HG03520 (cell line): ENCODE measurements around the gene GIPC3.
"Not testable (repeated sequence)": the region's sequence is repeated elsewhere in the genome, so short reads cannot be mapped to it uniquely, and the experiment has no call there.

ENCODE experiments used
- ATAC-seq: cut with Tn5 transposase; IDR thresholded peaks from one replicate; pipeline ENCODE4 v1.9.1; 2021; ENCODE audit warnings: mild to moderate bottlenecking, moderate library complexity; ENCODE audit not compliant: unreplicated experiment

Gene GIPC3

DNA sequence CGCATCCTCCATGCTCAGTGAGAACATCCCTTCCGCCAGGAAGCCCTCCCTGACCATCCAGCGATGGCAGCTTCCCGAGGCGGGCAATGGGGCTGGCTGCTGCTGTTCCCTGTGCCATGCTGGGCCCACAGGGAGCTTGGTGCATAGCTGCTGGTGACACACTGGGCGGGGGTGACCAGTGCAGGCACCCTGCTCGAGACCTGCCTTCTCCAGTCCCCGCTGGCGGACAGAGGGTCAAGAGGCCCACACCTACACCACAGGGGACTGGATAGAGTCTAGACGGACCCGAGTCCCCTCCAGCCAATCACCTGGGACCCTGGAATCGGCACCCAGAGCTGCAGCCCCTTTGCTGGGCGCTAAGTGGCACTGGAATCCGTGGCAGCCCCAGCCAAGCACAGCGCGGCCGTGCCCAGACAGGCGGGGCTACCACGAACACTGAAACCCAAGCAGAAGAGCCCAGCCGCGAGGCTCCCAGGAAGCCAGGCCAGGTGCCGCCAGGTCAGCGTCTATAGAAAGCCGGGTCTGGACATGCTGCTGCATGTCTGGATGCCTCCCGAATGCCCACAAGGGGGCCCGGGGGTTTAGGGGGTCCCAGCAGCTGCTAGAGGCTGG, 30.4 kb downstream of the GIPC3 start:
- no peak for ATAC-seq

DNA sequence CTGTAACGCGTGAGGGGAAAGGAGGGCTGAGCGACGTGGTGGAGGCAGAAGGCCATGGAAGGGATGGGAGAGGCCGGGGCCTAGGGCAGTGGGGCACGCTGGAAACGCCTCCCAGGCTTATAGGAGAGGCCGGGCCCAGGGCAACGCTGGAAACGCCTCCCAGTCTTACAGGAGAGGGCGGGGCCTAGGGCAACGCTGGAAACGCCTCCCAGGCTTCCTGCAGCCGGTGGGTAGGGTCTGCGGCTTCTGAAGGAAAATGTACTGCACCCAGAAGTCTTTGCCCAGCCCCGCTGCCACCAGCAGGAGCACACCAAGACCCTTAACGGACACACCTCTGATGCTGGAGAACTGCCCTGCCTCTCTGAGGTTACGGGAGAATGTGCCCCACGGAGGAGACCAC, 32.2 kb downstream of the GIPC3 start:
- no peak for ATAC-seq

DNA sequence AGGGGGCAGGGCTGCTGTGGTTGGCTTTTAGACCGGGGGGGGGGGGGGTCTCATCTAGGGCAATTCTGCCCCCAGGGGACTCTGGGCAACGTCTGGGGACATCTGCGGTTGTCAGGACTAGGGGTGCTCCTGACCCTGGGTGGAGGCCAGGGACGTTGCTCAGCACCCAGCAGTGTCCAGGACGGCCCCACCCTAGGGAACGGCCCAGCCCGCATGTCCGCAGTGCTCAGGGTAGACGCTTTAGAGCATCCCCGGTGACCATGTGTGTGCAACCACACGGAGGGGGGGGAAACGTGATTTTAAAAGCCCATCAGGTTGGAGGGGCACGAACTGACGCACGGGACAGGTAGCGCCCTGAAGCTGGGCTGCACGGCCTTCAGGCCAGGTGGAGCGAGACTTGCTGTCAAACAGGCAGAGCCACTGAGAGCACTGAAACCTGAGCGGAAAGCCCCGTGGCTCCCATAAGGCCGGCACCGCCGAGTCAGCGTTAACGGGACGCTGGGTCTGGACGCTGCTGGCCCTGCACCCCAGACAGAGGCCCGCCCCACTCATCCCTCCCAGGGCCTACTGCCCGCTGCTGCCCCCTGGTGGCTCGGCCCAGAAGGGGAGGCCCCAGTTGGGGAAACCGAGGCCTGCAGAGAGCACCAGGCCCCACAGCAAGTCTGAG, 33.0 kb downstream of the GIPC3 start:
- no peak for ATAC-seq

DNA sequence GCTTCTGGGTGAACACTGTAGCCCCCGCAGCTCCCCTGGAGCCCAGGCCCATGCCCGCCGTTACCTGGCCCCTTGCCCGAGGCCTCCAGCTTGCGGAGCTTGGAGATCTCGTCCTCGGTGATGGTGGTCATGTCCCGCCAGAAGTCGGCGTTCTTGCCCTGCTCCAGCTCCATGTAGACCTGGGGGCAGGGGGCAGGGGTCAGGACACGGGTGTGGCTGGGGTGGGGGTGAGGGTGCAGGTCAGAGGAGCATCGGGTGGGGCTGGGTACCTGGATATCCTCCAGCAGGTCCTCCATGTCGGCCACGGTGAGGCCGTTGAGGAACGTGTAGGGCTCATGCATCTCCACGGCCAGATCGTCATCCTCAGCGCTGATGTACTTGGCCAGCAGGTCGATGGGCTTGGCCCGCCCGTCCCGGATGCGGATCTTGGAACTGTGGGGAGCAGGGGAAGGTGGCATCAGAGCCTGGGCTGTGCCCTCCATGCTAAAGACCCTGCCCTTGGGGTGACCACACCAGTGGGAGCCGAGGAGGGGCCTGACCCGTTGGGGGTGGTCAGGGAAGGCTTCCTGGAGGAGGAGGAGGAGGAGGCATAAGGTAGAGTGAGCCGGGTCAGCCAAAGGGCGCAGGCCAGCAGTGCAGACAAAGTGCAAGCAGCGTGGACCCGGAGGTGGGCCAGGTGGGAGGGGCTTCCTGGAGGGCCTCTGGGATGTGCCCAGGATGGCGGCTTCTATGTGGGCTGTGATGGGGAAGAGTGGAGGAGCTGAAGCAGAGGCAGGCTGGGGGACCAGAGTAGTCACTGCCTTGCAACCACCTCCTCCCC, 33.7 kb downstream of the GIPC3 start:
- no peak for ATAC-seq

DNA sequence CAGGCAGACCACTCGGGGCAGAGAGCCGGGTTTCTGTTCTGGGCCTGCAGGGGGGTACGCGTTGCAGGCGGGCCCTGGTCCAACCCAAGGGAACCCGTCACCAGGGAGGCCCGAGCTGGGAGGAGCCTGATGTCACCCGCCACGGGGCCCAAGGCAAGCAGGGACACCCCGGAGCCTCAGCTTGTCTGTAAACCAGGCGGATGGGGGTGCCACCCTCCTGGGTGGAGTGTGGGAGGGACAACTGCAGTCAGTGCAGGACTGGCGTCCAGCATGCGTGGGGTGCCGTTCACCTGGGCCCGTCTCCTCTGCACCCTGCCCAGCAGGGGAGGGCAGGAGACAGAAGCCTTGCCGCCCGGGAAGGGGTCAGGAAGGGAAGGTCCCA, 34.3 kb downstream of the GIPC3 start:
- no peak for ATAC-seq

DNA sequence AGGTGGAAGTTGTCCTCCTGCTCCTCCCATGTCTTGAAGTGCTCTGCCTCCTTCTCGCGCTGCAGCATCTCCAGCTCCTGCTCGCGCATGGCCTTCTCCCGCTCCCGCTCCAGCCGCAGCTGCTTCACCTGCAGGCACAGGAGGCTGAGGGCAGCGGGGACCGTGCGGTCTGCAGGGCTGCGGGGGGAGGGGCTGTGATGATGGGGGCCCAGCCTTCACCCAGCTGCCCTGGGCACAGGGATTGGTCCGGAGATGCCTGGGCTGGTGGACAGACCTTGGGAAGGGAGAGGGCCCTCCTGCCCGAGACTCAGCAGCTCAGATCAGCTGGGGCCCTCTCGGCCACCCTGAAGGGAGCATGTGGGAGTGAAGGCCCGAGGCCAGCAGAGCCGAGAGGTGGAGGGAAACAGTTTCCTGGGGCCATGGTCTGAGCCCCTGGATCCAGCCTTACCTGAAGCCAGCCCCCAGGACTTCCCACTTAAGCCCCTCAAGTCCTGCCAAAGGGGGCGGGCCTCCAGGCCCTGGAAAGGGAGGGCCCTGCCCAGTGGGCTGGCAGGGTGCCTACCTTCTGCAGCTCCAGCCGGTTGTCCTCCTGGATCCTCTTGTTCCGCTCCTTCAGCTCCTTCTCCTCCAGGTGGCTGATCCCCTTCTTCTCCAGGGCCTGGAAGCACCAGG, 35.0 kb downstream of the GIPC3 start:
- no peak for ATAC-seq

DNA sequence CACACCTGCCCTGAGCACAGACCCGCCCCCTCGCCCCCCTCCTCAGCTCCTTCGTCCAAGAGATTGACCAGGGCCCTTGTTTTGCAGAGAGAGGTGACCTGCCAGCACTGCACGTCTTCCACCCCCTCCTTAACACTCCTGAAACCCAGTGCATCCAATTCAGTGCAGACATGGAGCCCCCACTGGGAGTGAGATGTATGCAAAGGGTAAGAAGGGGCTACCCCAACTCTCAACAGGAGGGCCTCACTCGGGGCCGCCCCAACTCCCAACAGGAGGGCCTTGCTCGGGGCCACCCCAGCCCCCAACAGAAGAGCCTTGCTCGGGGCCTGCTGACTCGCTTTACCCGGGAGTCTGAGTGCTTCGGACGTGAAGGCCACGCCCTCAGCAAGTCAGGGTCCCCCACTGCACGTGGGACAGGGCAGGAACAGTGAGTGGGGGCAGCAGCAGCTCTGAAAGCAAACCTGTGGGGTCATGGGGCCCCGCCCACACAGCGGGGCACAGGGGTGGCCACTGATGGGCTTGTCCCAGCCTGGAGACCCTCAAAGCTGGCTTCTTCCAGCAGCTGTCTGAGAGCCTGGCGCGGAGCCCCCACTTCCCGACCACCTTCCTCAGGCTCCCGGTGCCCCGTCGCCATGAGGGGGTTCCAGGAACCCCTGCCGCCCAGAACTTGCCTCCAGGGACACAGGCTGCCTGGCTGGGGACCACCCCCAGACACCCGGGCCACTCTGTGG, 35.7 kb downstream of the GIPC3 start:
- no peak for ATAC-seq

DNA sequence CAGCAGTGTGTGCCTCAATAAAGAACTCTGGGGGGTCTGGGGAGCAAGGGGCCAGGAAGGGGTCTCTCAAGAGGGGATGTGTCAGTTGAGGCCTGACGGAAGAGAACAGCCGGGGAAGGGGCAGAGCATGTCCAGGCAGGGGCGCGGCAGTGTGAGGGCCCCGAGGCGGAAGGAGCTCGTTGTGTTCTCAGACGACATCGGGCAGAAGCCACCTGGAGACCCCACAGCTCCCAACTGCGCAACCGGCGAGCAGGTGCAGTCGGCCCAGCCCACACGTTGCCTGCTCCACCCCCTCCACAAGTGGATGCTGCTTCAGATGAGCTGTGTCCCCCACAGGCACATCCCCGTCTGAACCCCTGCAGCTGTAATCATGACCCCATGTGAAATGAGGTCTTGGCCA, 36.4 kb downstream of the GIPC3 start:
- no peak for ATAC-seq

DNA sequence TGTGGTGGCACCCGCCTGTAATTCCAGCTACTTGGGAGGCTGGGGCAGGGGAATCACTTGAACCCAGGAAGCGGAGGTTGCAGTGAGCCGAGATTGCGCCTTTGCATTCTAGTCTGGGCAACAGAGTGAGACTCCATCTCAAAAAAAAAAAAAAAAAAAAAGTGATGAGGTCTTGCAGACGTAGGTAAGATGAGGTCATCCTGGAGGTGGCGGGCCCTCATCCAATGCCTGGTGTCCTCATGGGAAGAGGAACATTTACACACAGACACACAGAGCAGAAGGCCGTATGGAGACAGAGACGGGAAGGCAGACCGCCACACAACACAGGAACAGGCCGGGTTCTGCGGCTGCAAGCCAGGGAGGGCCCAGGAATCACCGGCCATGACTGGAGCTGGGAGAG, 36.9 kb downstream of the GIPC3 start:
- ATAC-seq, result no peak

DNA sequence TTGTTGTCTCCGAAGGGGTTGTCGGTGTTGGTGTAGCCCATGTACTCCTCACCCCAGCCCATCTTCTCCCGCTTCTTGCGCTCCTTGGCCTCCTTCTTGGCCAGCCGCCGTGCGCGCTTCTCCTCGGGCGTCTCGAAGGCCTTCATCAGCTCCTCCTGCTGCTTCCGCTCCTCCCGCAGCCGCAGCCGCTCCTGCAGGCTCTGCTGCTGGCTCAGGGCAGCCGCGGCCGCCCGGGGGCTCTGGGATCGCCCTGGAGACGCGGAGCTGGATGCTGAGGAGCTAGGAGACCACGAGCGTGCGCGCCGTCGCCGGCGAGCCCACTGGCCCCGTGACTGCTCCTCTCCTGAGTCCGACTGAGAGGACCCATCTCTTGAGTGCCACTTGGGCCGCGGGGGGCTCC, 38.4 kb downstream of the GIPC3 start:
- no peak for ATAC-seq

DNA sequence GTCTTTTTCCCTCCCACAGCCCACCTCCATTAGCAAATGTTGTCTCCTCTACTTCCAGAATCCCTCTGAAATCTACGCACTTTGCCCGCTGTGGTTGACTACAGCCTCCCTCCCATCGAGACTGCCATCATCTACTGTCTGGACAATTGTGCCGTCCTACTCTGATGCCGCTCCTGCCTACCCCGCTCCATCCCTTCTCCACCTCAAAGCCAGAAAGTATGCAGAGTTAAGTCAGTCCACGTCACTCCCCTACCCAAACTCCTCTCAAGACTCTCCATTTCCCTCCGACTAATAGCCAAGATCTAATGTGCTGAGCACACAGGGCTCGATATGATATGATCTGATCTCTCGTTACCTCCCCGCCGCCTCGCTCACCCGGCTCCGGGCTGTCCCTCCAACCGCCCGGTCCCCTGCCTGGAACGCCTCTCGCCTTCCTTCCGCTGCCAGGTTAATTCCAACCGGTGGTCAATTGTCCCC, 40.8 kb downstream of the GIPC3 start:
- ATAC-seq, result no peak

DNA sequence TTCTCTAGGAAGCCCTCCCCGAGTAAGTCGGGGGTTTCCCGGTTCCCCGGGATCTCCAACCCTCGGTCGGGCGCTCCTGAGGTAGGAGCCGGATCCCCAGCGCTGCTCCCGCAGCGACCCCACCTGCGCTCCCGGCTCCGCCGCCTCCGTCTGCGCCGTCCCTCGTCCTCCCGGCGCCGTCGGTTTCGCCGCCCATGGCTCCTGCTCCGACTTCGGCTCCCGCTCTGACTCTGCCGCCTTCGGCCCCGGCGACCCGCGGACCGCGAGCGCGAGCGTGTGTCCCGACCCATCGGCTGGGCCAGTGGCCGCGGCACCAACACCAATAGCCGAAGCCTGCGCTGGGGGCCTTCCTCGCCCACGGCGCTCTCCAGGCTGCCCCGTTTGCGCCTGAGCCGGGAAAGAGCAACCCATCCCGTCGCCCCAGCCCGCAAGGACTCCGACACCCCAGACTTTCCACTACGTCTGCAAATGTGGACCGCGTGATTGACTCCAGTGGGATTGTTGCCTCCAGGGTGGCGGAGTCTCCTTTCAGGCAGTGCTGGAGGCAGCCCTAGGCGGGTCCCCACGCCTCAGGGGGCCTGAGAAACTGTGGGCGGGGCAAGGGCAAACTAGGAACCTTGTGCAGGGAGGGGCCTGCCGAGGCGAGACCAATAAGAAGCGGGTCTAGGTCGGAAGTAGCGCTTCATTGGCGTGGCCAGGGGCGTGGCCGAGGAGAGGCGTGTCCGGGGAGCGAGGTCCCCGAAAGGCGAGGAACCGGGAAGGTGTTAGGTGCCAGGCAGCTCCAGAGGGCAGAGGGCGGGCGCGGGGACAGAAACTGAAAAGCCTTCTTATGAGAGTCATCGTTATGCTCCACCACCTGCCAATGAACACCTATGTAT, 41.4 kb downstream of the GIPC3 start, which contains the start of gene CACTIN:
CACTIN (minus strand) TSS at position 318 of the 878 bp plus-strand sequence; CDS start at position 290, 28 bp downstream.
- ATAC-seq, result peak; percentile 89

DNA sequence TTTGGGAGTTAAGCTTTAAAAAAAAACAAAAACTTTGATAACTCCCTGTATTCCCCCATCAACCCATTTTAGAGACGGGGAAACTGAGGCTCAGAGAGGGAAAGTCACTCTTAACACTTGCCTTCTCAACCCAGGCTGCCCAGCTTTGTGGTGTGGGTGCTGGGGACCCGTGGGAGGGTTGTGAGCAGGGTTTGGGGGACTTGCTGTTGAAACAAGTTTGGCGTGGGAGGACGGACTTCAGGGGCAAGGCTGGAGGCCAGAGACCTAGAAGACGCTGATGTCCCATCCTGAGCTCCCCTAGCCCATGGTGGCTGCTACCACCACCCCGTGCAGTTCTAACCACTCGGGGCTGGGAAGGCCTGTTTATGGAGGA, 42.1 kb downstream of the GIPC3 start:
- ATAC-seq, result no peak

DNA sequence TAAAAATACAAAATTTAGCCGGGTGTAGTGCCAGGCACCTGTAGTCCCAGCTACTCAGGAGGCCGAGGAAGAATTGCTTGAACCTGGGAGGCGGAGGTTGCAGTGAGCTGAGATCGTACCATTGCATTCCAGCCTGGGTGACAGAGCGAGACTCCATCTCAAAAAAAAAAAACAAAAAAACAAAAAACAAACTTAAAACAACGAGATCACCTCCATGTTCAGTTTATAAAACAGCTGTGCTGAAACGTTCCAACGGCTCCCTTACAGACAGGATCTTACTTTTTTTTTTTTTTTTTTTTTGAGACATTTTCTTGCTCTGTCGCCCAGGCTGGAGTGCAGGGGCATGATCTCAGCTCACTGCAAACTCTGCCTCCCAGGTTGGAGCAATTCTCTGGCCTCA, 43.5 kb downstream of the GIPC3 start:
- not testable (repeated sequence) for ATAC-seq

DNA sequence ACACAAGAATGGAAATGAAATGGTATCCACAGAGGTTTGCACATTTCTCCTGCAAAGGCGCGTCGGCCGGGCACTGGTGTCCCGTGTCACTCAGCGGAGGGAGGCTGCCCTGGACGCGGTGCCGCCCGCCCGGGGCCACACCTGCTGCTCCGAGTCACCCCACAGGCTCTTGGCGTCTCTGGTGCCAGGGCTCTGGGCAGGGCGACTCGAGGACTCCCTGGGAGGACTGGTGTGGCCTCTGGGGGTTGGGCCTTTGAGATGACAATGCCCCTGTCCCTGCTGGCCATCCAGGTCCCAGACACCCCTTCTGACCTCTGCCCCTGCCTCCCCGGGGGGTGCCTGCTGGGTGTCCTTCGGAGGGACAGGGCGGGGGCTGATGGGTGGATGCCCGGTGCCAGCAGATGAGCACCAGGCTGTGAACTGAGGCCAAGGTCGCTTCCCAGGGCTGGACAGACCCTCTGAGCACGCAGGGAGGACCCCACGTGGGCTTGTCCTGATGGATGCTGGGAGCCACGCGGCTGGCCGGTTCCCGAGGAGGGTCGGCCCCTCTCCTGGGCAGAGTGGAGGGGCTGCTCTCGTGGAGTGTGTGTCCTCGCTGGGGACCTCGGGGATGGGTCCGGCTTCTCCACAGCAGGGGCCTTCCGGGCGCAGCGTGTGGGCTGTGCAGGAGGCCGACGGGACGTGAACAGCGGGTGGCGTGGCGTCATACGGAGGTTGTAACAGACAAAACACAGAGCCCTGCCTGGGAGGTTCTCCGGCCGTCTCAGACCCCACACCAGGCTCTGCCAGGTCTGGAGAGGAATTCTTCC, 46.0 kb downstream of the GIPC3 start:
- no peak for ATAC-seq

DNA sequence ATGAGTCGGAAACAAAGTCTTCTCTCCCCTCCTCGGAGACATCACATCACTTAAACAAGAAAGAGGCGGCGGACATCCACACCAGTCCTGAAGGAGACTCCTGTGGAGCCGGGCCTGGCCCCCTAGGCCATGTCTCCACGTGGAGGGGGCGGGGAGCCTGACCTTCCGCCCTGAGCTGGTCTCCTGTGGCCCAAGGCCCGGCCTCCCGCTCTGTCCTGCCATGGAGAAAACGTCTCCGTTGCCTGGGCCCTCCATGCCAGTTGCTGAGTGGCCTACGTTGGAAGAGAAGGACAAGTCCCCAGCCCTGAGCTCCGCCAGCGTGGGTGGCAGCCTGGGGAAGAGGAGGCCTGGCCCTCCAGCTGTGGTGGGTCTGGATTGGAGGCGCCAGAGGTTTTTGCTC, 46.8 kb downstream of the GIPC3 start:
- ATAC-seq, result no peak

DNA sequence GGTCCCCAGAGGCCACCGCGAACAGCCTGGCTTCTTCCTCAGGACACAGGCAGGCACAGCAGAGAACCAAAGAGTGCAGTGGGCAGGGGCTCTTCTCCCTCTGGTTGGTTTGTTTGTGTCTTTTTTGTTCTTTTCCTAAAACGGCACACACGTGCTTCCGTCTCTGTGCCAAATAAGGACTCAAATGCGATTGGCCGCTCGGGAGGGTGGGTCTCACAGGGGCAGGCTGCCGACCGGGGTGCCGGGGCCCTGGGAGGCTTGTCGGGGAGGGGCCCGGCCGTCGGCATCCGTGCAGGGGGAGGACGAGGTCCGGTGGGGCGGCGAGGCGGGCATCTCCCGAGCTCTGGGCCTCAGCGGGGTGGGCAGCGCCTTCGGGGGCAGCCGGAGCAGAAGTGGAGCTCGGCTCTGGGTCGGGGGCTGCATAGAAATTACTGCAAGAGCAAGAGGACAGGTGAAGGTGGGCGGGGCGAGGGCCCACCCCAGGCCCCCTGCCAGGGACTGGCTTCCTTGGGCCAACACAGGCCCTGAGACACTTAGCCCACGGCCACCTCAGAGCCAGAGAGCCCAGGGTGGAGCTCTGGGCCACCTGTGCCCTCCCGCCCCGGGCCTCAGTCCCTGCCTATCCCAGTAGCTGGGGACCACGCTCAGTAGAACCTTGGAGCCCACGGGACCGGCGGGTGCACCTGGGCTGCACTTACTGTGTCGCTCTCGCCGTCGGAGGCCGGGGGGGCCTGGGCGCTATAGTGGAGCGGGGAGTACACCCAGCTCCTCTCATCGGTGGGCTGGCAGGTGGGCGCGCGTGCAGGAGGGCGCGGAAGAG, 47.7 kb downstream of the GIPC3 start:
- ATAC-seq, result no peak

DNA sequence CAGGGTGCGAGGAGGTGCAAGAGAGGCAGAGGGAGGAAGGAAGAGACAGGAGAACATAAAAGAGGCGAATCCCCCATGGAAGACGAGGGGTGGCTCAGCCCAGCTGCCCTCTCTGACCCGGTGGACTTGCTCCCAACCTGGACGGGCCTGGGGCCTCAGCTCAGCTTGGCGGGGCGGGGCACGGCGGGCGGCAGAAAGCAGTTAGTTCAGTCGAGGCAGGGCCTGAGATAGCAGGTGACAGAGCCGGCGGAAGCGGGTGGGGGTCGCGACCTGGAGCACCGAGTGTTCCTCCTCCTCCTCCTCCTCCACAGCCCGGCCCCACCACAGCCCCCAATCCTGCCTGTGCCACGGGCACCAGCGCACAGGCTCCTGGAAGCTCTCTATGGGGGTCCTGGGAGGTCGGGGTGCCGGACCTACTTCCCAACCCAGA, 48.3 kb downstream of the GIPC3 start:
- no peak for ATAC-seq
